BLaER1 treated with 17β-estradiol and CSF1 and Interleukin-3, amounts not matched to agents 10 nM and 100 nM (cell line): Measurements from ENCODE around the gene FAM222A.
A peak's percentile ranks its signal among the peaks of the same experiment; 100 is the strongest.

ENCODE experiments used
- H3K27ac ChIP-seq, 11 experiments: shearing (Covaris generic); formaldehyde crosslinking; 2 replicates each; pipeline ENCODE4 v1.8.1; 2022
- H3K27me3 ChIP-seq, 11 experiments: shearing (Covaris generic); formaldehyde crosslinking; 2 replicates each; pipeline ENCODE4 v1.8.1; 2022
- H3K36me3 ChIP-seq, 11 experiments: shearing (Covaris generic); formaldehyde crosslinking; 2 replicates each; pipeline ENCODE4 v1.8.1; 2022
- H3K4me1 ChIP-seq, 10 experiments: shearing (Covaris generic); formaldehyde crosslinking; 2 replicates each; pipeline ENCODE4 v1.8.1; 2022
- H3K4me2 ChIP-seq, 11 experiments: shearing (Covaris generic); formaldehyde crosslinking; 2 replicates each; pipeline ENCODE4 v1.8.1; 2022
- H3K4me3 ChIP-seq, 10 experiments: shearing (Covaris generic); formaldehyde crosslinking; 2 replicates each; pipeline ENCODE4 v1.8.1; 2022
- H3K9ac ChIP-seq, 11 experiments: shearing (Covaris generic); formaldehyde crosslinking; 2 replicates each; pipeline ENCODE4 v1.8.1; 2022
- H3K9me3 ChIP-seq, 11 experiments: shearing (Covaris generic); formaldehyde crosslinking; replicated peaks in 1 of 11; 2 replicates each; pipeline ENCODE4 v1.8.1; 2022
- H4K20me1 ChIP-seq, 11 experiments: shearing (Covaris generic); formaldehyde crosslinking; 2 replicates each; pipeline ENCODE4 v1.8.1; 2022
- Cebpa-rat ChIP-seq, 11 experiments: shearing (Covaris generic); IDR thresholded peaks; 2 replicates each; pipeline ENCODE4 v1.8.1; 2022

FAM222A gene

GRCh38 chr12:109708939-109709338 lies 4.7 kb upstream of the FAM222A start:
- Histone ChIP-seq H4K20me1 (peaks cover 0 to 31% (median 5%) of the 10 kb centered on the region in 11 experiments; a peak in 10 of 22 replicates), H3K27ac (no peak overlapping the region), H3K9me3 (no peaks in the 10 kb centered on the region), H3K4me2 (no peak overlapping the region), H3K4me1 (no peaks in the 10 kb centered on the region), H3K9ac (no peak overlapping the region), H3K27me3 (peaks cover 38 to 45% (median 43%) of the 10 kb centered on the region in 11 experiments), H3K36me3 (no peaks in the 10 kb centered on the region), H3K4me3 (no peak overlapping the region)
- TF ChIP-seq Cebpa-rat (IDR thresholded peaks at IDR 0.05): no peak

- Histone ChIP-seq H3K9ac (no peak overlapping the region), H3K36me3 (no peaks in the 10 kb centered on the region), H3K27me3 (peaks cover 39 to 45% (median 43%) of the 10 kb centered on the region in 11 experiments), H3K4me1 (peaks cover under 1 to 2% (median under 1%) of the 10 kb centered on the region in 10 experiments; a peak in 16 of 20 replicates), H3K9me3 (no peaks in the 10 kb centered on the region), H3K4me3 (no peak overlapping the region), H3K27ac (no peak overlapping the region), H4K20me1 (peaks cover 0 to 33% (median 5%) of the 10 kb centered on the region in 11 experiments; a peak in 14 of 22 replicates), H3K4me2 (no peak overlapping the region)
- TF ChIP-seq Cebpa-rat (IDR thresholded peaks at IDR 0.05): no peak
These were observed 4.1 kb upstream of the FAM222A start for GRCh38 chr12:109709401-109709991.

- no peaks in the 10 kb centered on the region for H3K9me3 ChIP-seq
- H3K9ac ChIP-seq: no peak overlapping the region
- no peaks in the 10 kb centered on the region for H3K36me3 ChIP-seq
- no peak overlapping the region for H3K27ac ChIP-seq
- H3K27me3 ChIP-seq: peaks cover 39 to 53% (median 44%) of the 10 kb centered on the region in 11 experiments
- H3K4me1 ChIP-seq: peaks cover 7 to 9% (median 9%) of the 10 kb centered on the region in 10 experiments
- no peak overlapping the region for H3K4me3 ChIP-seq
- no peak for TF ChIP-seq Cebpa-rat (IDR thresholded peaks at IDR 0.05)
- no peak overlapping the region for H3K4me2 ChIP-seq
- peaks cover 0 to 41% (median 11%) of the 10 kb centered on the region in 11 experiments; a peak in 17 of 22 replicates for H4K20me1 ChIP-seq
These were observed 3.3 kb upstream of the FAM222A start for GRCh38 chr12:109710205-109710746.

- Histone ChIP-seq H3K36me3 (no peaks in the 10 kb centered on the region), H3K4me1 (peaks cover 7 to 16% (median 15%) of the 10 kb centered on the region in 10 experiments), H3K4me3 (no peak overlapping the region), H3K9me3 (no peaks in the 10 kb centered on the region), H4K20me1 (peaks cover 0 to 48% (median 17%) of the 10 kb centered on the region in 11 experiments; a peak in 18 of 22 replicates), H3K9ac (no peak overlapping the region), H3K27me3 (peaks cover 42 to 58% (median 45%) of the 10 kb centered on the region in 11 experiments), H3K4me2 (no peak overlapping the region), H3K27ac (no peak overlapping the region)
- TF ChIP-seq Cebpa-rat (IDR thresholded peaks at IDR 0.05): no peak
These were observed 2.7 kb upstream of the FAM222A start for GRCh38 chr12:109710747-109711595.

- Histone ChIP-seq H3K36me3 (no peaks in the 10 kb centered on the region), H4K20me1 (peaks cover 0 to 57% (median 26%) of the 10 kb centered on the region in 11 experiments; a peak in 18 of 22 replicates), H3K4me1 (peaks cover 7 to 19% (median 15%) of the 10 kb centered on the region in 10 experiments), H3K27me3 (peaks cover 47 to 67% (median 52%) of the 10 kb centered on the region in 11 experiments), H3K4me3 (no peak overlapping the region), H3K9me3 (no peaks in the 10 kb centered on the region), H3K4me2 (no peak overlapping the region), H3K27ac (no peak overlapping the region), H3K9ac (no peak overlapping the region)
- no peak for TF ChIP-seq Cebpa-rat (IDR thresholded peaks at IDR 0.05)
These were observed 1.8 kb upstream of the FAM222A start for GRCh38 chr12:109711596-109712461.

GRCh38 chr12:109714141-109714912 lies 702 bp downstream of the FAM222A start:
- TF ChIP-seq Cebpa-rat (IDR thresholded peaks at IDR 0.05): no peak

GRCh38 chr12:109714913-109715244 lies 1.3 kb downstream of the FAM222A start:
- H3K36me3 ChIP-seq: no peaks in the 10 kb centered on the region
- peaks cover 61 to 85% (median 70%) of the 10 kb centered on the region in 11 experiments for H3K27me3 ChIP-seq
- peak overlapping the region; percentile 92 to 99 (median 97) for H3K4me2 ChIP-seq
- no peaks in the 10 kb centered on the region for H3K9me3 ChIP-seq
- H4K20me1 ChIP-seq: peaks cover 0 to 79% (median 55%) of the 10 kb centered on the region in 11 experiments; a peak in 18 of 22 replicates
- H3K4me3 ChIP-seq: peak overlapping the region; percentile 69 to 89 (median 80)
- H3K9ac ChIP-seq: peak overlapping the region in 10 of 11 experiments; percentile 70 to 86 (median 80); a peak in 20 of 22 replicates
- peaks cover 7 to 19% (median 15%) of the 10 kb centered on the region in 10 experiments for H3K4me1 ChIP-seq
- no peak for TF ChIP-seq Cebpa-rat (IDR thresholded peaks at IDR 0.05)
- H3K27ac ChIP-seq: peak overlapping the region in 7 of 11 experiments; percentile 14 to 76 (median 67); a peak in 9 of 22 replicates

More at GRCh38 chr12:109714141-109714912, 702 bp downstream of the FAM222A start:
- Histone ChIP-seq H3K27me3 (peaks cover 67 to 86% (median 74%) of the 10 kb centered on the region in 11 experiments), H4K20me1 (peaks cover 0 to 79% (median 50%) of the 10 kb centered on the region in 11 experiments; a peak in 18 of 22 replicates), H3K9ac (peak overlapping the region; percentile 70 to 86 (median 79)), H3K4me3 (peak overlapping the region; percentile 69 to 89 (median 80)), H3K27ac (peak overlapping the region in 10 of 11 experiments; percentile 33 to 76 (median 65); a peak in 19 of 22 replicates), H3K4me2 (peak overlapping the region; percentile 92 to 99 (median 97)), H3K4me1 (peaks cover 7 to 19% (median 15%) of the 10 kb centered on the region in 10 experiments), H3K9me3 (no peaks in the 10 kb centered on the region), H3K36me3 (no peaks in the 10 kb centered on the region)
